HG03378 (cell line): ENCODE results near the gene PPP1R1C.
A peak's percentile ranks its signal among the peaks of the same experiment; 100 is the strongest.

ENCODE experiments used
- ATAC-seq: cut with Tn5 transposase; IDR thresholded peaks from one replicate; pipeline ENCODE4 v1.9.1; 2021; ENCODE audit warnings: mild to moderate bottlenecking, moderate library complexity; ENCODE audit not compliant: unreplicated experiment

The PPP1R1C gene

DNA sequence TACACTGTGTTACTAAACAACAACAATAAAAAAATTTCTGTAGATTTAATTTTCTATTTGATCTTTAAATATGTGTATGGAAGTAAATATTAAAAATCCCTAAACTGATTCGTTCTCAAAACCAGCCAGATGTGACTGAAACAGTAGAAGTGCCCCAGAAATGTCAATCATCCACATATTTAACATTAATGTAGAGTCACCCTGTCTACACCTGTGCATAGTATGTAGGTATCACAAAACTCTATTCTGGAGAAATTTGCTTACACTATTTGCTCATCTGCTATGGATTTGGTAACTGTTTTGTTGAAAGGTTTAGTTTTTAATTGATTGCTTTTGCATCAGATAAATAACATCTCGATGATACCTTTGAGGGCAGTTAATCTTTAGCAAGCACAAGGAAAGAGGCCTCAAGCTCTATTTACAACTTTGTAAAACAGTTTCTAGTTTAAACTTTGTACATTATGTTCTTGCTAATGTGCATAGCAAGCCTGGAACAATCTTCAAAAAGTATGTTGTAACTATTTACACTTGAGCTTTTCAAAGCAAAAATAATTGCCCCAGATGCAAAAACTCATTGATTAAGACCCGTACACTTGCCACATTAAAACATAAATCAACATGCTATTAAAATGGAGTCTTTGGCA is 76.8 kb downstream of the PPP1R1C start:
- ATAC-seq = no peak

DNA sequence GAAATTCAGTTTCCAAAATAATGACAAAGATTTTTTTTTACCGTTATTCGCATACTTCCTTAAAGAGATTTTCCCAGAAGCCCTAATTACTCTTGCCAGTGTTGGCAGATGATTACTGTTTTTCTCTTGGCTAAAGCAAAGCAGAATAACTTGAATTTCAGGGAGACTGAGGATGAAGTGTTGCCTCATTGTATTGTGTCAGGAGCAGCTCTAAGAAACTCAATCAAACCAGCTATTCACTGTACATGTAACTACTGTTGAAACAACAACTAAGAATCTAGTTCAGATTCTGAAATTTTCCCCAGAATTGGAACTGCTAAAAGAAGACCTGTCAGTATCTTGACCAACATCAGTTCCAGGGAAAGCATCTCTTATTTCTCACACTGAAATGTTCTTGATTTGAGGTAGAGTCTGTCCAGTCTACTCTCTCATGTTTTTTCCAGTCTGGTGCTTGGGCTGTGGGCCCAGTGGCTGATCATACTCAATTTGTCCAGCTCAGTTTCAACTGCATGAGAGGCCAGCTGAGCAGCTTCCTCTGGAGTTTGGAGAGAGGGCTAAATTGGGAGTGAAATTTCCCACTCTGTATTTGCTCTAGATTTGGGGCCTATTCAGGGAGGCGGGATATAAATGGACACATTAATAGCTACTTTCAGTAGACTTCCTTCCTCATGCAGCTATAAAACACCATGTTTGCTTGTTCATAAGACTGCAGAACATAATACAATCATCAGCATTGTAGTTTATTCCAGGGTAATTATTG is 78.5 kb downstream of the PPP1R1C start:
- no peak for ATAC-seq

DNA sequence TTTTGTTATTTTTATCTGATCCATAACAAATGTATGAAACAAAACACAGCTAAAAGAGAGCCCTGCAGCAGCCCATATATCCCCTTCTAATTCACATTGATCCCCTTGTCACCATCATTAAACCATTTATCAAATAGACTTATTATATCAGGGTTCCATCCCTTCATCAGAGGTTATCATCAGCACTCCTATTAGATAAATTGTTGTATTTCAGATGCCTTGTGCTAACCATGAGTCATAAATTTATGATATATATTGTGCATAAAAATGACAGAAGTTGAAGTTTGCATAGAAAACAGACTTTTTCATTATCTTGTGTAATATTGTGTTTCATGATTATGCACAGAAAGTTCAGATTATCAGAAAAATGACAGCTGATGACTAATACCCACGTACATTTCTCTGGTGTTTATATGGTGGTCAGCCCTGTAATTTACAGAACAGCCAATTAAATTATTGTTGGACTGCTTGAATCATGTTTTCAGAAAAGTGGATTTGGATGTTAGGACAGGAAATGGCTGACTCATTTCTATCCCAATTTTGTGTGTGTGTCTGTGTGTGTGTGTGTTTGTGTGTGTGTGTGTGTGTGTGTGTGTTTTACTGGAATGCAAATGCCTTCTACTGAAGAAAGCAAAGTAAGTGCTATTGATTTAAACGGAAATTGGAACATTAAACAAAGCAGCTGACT is 80.9 kb downstream of the PPP1R1C start:
- ATAC-seq = no peak

DNA sequence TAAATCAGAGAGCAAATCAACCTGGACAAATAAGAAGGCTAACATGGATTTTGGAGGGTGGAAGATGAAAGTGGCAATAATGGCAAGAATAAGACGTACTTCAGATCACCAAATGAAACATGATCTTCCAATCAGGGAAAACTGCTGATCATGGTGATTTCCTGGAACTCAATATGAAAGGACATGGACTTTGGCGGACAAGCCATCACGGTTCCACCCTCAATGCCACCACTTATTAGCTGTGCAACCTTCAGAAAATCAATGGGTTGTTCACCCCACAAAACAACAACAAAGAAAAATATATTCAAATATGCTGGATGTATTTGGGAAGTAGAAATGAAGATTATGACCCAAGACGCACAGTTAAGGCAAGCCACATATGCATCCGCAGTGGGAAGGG is 81.7 kb downstream of the PPP1R1C start:
- ATAC-seq = no peak

DNA sequence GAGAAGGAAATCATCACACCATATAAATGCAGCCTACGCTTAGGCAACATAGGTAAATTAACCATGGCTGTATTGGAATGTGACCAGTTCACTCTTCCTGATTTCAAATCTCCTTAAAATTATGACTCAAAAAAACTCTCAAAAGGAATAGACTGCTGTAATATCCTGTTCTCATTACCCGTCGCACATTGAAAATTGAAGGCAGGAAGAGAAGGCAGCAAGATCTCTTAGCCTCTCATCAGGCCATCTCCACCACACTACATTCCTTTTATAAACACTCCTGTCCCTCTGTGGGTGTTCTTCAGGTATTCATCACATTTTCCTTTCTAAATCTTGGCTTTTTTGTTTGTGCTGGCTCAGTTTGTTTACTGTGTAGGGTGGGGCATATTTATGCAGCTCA is 83.2 kb downstream of the PPP1R1C start:
- no peak for ATAC-seq

DNA sequence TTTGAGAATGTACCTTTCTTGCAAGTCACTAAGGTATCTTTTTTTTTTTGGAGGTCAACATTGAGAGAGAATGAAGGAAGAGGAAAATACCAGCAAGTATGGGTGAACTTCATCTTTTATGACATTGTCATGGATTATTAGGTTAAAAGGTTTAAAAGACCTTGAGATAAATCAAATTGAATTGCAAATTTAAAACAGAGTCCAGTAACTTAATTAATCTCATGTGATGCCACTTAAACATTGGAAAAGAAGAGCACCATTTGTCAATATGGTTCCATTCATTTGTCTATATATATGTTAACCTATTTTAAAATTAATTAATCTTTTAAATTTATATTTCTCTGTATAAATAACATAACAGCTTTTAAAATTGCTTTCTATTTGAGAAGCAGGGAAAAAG is 83.8 kb downstream of the PPP1R1C start:
- ATAC-seq = no peak

DNA sequence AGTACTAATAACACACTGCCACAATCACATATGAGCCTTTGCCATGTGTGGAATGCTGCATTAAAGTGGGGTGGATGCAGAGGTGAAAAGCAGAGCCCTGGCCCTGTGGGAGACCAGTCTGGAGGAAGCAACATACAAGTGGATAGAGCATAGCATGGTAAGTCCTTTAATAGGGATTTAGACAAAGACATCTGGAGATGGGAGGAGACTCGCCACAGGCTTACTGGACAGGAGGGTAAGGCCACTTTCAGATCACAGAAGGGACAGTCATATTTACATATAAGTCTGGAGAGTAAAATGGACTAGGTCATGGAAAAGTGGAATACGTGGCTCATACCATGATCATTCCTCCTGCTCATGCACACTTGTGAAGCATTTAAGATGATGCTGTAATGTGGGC is 84.3 kb downstream of the PPP1R1C start:
- no peak for ATAC-seq

DNA sequence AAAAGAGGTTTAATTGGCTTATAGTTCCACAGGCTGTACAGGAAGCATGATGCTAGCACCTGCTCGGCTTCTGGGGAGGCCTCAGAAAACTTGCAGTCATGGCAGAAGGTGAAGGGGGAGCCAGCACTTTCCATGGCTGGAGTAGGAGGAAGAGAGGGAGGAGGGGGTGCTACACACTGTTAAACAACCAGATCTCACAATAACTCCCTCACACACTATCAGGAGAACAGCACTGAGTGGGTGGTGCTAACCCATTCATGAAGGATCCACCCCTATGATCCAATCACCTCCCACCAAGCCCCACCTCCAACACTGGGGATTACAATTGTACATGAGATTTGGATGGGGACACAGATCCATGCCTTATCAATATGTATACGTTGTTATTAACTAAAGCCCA is 85.1 kb downstream of the PPP1R1C start:
- ATAC-seq = no peak

DNA sequence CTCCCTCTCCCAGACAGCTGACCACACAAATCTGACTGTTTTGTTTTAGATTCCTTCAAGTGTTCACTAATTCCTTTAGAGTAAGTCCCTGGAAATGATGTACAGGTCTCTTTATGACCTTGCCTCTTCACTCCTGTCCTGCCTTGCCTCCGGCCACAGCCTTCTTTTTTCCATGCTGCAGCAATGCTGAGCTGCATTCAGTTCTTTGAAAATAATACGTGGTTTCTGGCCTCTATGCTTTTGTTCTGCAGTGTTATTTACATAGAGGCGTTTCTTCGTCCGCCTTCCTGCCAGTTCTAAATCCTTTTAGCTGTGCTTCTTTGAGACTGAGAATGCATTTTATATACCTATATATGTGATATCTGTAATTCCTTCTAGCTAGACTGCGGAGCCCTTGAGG is 87.2 kb downstream of the PPP1R1C start:
- no peak for ATAC-seq

DNA sequence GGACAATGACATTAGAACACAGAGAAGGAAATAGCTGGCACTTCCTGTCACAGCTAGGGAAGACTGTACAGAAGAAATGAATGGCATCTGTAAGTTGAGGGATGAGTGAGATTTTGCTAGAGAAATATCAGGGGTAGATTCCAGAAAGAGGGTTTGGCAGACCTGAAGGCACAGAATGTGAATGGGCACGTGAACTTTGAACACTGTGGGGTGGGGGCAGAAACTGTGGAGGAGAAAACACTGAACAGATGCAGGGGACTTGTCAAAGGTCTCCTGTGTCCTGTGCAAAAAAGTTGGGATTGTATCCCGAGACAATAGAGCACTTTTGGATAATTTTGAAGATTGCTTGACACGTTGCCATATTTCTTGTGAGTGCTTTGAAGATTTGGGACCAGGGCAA is 88.0 kb downstream of the PPP1R1C start:
- ATAC-seq = no peak

DNA sequence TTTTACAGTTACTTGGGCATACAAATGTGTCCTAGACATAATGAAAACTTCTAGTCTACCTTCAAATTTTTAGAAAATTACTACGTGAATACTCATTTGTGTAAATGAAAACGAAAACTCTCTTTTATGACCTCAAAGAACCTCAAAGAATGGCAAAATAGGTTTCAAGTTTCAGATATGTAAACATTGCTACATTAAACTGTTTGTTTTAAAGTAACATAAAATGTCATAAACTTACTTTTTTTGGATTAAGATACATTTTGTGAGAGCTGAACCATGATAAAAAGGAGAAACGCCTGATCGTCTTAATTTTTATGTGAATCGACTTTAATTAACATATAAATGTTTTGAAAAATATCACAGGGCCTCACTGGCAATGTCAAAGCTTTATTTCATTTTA is 91.4 kb downstream of the PPP1R1C start:
- no peak for ATAC-seq

DNA sequence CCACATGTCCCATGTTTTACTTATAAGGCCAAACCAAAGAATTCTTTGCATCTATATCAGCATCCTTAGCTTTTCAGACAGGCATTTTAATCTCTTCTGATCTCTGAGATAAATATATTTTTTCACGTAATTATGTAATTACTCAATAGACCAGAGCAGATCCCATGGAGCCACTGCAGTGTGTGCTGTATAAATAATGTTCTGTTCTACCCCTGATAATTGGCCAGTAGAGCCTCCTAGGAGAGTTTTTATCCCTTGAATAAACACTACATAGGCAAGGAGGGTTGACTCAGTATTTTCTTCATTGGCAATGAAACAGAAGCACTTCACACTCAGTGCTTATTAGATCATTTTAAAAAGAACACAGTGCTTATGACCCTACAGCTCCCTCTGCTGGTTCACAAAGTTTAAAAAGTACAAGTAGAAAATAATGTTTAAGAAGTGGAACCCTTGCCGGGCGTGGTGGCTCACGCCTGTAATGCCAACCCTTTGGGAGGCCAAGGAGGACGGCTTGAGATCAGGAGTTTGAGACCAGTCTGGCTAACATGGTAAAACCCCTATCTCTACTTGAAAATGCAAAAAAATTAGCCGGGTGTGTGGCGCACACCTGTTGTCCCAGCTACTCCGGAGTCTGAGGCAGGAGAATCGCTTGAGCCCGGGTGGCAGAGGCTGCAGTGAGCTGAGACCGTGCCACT is 91.9 kb downstream of the PPP1R1C start:
- ATAC-seq = peak; percentile 60

DNA sequence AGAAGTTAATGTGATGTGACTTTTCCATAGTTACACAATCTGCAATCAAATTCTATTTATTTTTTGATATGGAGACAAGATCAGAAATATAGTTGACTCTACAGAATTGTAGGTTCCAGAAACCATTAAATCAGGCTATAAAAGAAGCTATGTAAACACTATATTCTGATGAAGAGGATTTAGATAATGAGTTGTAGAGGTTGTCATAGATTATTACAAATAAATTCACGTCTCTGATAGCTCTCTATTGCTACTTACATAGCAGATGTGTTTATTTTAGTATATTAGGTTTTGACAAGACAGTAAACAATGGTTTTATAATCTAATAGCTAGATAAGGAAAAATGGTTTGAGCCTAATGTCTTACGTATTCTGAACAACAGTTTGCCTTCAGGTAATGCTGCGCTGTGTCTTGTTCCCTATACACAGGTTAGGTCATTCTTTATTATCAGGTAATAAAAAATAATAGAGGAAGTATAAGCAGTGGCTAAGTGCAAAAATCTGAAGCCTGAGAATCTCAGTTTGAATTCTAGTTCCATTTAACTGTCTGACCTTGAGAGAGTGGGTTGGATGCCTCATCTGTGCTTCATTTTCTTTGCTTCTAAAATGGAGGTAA is 93.4 kb downstream of the PPP1R1C start:
- ATAC-seq = no peak

DNA sequence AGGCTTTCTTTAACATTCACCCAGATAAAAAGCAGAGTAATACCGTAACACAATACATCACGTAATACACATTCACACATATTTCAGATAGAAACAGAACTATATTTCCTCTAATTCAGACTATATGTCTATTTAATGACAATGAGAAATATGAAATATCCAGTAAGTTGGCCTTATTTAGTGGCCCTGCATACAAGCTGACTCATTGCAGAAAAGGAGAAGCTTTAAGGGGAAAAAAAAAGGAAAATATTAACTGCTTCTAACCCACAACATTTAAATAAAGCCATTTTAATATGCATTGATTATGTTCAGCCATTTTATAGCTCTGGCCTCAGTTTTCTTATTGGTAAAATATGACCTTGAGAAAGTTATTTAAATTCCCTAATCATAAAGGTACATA is 94.8 kb downstream of the PPP1R1C start:
- no peak for ATAC-seq

DNA sequence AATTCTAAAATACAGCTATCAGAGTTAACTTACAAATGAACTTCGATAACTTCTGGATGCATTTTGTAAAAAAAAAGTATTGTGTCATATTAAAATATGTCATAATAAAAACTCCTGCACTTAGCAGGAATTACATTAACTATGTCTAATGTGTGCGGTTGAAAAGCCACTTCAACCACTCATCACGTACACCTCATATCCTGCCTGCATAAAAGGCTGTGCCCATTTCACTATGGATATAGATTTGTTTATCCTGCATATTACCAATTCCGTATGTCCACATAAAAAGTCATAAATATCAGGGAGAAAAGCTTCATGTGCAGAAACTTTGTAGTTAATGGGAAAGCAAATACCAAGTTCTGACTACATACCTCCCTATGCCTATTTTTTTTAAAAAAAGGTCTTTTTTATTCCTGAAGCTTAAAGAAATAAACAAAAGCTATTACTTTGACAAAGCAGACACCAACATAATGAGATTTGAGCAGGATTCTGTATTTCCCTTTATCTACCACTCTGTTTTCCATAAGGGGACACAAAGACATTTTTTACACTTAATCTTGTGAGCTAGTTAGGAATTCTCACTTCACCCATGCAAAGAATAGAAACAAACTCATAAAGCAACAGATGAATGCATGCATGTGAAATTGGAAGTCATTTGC is 96.1 kb downstream of the PPP1R1C start:
- ATAC-seq = no peak

DNA sequence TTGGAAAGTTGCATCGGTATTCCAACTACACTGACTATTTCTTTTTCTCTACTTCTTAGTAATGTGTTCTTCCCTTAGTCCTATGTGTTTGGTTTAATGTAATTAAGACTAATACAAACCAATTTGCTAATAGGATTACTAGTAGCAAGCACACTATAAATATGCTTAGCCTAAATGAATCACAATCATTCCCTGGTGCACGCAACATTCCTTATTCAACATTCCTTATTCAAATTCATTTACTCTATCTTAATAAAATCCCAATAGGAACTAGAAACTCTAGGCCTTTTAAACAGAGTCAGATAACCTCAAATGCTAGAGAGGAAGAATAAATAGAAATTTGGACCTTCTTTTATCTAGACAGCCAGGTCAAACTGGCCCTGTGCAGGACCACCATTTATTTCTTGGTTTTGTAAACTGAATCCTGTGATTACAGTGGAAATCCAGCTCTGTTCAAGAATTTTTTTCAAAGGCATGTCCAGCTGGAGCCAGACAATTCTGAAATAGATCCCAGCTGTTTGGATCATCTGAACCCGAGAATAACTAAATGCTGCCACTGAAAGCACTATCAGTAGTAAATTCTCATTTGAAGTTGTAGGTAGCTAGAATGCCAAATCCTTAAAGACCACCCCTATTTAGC is 103.1 kb downstream of the PPP1R1C start:
- ATAC-seq = no peak

DNA sequence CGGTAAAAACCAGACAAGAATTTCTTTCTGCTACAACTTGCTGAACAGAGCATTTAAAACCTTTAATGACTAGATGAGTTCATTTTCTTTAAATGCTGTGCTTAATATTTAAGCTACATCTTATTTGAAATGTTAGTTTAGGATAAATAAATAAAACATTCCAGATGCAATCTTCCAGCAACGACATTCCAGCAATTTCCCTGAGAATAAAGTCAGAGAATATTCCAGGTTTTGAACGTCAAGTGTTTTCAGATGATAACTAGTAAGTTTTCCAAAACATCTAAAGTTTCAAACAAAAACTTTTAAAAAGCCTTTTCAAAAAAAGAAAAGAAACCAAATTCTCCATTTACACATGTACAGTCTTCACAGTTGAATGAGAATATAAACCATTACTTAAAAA is 104.8 kb downstream of the PPP1R1C start:
- no peak for ATAC-seq

DNA sequence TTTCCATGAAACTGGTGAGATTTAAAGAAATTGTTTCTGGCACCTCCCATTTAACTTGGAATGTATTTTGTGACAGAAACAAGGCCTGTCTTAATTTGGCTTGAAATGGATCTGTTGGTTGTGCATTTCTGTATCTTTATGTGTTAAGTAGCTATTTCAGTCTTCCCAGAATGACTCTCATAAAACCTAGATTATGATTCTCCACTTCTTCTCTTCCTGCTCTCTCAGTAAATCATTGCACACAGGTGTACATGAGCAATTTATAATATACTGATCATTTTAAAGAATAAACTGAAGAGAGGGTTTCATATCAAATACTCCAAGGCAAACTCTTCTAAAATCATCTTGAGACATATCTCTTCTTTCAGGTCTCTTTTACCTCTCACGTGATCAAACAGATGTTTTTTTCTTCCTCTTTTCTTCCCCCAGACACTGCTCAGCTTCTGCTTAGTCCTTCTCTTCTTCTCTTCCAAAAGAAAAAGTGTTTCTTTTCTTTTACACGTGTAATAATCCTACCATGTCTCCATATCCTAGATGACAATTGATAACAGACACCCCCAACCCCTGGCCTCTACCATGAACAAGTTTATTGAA is 112.0 kb downstream of the PPP1R1C start:
- ATAC-seq = no peak

DNA sequence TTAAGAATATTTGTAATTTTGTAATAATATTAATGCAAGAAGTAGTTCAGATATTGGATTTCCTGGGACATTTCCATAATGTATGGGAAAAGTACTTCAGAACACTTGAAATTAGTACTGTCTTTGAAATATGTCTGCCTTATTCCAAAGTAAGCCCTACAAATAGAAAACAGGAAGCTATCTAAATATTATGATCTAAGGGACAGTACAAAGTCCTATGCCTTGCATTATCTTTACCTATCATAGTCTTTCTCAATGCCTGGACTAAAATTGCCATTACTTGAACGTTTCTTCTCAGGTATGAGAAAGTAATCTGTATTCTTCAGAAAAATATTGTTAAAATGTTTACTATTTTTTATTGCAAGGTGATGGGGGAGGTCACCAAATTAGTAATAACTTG is 113.0 kb downstream of the PPP1R1C start:
- no peak for ATAC-seq

DNA sequence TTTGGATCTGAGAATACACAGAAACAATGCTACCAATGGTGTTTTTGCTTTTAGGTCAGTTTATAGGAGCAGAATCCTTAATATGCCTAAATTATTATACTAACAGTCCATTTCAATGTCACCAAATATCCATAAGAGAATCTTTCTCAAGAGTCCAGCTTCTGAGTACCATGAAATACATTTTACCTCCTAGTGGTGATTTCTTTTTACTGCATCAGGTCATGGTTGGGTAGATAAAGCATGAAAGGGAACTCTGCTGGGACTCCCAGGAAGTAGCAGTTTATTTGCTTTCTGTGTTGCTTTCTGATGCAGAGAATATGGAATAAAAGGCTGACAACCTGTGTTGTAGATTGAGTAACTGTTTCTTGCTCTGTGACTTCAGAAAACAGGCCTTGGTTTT is 115.6 kb downstream of the PPP1R1C start:
- ATAC-seq = no peak
